Measurements from ENCODE around the gene HOXB2.
A peak's percentile ranks its signal among the peaks of the same experiment; 100 is the strongest.

Gene HOXB2

GRCh38 chr17:48545022-48545375, at the start of gene HOXB2:
TSS of gene HOXB2 (minus strand) at chr17:48545109. CDS start at chr17:48544911, 198 bp downstream.
- no peaks in the 10 kb centered on the region for H3K36me3 ChIP-seq
- peak within 1 kb of the TSS in 2 of 11 experiments; percentile 44 to 56; a peak in 4 of 22 replicates for H3K4me2 ChIP-seq
- H3K27ac ChIP-seq = no peak within 1 kb of the TSS
- H4K20me1 ChIP-seq = peaks cover 0 to 84% (median 55%) of the 10 kb centered on the region in 11 experiments; a peak in 18 of 22 replicates
- H3K4me1 ChIP-seq = peaks cover 0 to 8% (median 0%) of the 10 kb centered on the region in 10 experiments; a peak in 4 of 20 replicates
- H3K4me3 ChIP-seq = peak within 1 kb of the TSS in 1 of 10 experiments; percentile 23; a peak in 1 of 20 replicates
- TF ChIP-seq Cebpa-rat (IDR thresholded peaks at IDR 0.05) = no peak
- H3K27me3 ChIP-seq = peaks cover 100% of the 10 kb centered on the region in 11 experiments
- H3K9me3 ChIP-seq (replicated peaks in 1 of 11) = peaks cover 0 to 12% (median 9%) of the 10 kb centered on the region in 11 experiments; a peak in 10 of 22 replicates
- H3K9ac ChIP-seq = no peak within 1 kb of the TSS

DNA sequence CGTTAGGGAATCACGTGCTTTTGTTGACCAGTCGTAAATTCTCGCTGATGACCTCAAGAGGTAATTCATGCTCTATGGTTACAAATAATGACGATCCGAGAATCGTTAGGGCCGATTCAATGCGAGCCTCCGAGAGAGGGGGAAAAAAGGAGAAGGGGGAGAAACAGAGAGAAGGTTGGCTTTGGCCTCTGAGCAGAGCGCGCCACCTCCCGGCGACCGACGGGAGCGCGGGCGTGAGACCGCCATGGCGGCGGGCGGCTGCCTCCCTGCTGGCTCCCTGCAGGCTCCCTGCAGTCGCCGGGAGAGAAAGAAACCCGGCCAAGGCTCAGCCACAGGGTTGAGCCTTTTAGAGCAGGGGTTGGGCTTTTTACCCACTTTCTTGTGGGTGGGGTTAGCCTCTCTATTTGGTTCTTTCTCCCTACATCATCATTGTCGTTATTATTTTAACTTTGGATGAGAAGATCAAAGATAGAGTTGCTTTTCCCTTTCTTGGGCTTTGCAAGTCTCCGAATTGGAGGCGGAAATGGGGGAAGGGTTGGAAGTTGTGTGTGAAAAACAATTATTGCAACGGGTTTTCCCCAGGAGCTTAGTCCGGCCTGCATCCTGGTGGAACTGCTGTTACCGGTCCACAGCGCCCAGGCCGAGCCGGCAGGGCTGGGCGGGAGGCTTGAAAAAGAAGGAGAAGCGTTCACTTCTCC, 49.1 kb upstream of the HOXB2 start:
- no peak overlapping the region for H3K27ac ChIP-seq
- TF ChIP-seq Cebpa-rat (IDR thresholded peaks at IDR 0.05) = no peak
- no peak overlapping the region for H3K9ac ChIP-seq
- H3K4me1 ChIP-seq = peaks cover 0 to 6% (median 4%) of the 10 kb centered on the region in 10 experiments; a peak in 6 of 20 replicates
- peaks cover 98 to 100% (median 100%) of the 10 kb centered on the region in 11 experiments for H3K27me3 ChIP-seq
- no peaks in the 10 kb centered on the region for H3K36me3 ChIP-seq
- H3K9me3 ChIP-seq (replicated peaks in 1 of 11) = peaks cover 0 to 14% (median 9%) of the 10 kb centered on the region in 11 experiments; a peak in 13 of 22 replicates
- H4K20me1 ChIP-seq = peaks cover 0 to 96% (median 86%) of the 10 kb centered on the region in 11 experiments; a peak in 18 of 22 replicates
- no peak overlapping the region for H3K4me3 ChIP-seq
- peak overlapping the region in 2 of 11 experiments; percentile 88 to 97; a peak in 4 of 22 replicates for H3K4me2 ChIP-seq

DNA sequence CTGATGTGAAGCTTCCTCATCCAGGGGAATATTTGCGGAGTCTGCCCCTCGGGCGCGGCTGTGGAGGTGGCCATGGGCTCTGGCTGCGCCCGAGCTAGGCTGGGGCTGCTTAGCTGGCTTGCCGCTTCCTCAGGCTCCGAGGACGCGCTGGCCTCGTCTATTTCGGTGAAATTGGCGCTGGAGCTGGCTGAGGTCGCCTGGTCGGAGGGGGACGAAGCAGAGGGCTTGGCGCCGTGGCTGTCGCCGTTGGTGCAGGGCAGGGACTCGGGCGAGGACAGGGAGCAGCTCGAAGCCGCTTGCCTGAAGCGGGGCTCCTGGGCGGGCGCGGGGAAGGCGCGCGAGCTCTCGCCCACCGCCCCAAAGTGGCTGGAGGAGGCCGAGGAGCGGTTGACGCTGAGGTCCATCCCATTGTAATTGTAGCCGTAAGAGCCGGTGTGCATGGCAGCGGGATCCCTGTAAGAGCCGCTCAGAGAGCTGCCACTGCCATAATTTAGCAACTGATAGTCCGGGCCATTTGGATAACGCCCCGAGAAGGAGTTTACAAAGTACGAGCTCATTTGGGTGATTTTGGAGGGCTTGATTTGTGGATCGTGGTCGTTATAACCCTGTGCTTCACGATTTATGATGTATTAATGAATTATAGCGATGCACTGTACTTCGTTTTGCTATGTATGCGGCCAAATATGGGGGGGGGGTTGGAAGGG, 48.4 kb upstream of the HOXB2 start, which contains the start of gene HOXB5:
HOXB5 (minus strand) TSS at position 654 of the 704 bp plus-strand sequence; CDS start at position 557, 97 bp downstream.
- H3K27me3 ChIP-seq = peaks cover 98 to 100% (median 100%) of the 10 kb centered on the region in 11 experiments
- TF ChIP-seq Cebpa-rat (IDR thresholded peaks at IDR 0.05) = no peak
- peak within 1 kb of the TSS in 7 of 11 experiments; percentile 4 to 97 (median 38); a peak in 11 of 22 replicates for H3K4me2 ChIP-seq
- H3K9ac ChIP-seq = no peak within 1 kb of the TSS
- no peaks in the 10 kb centered on the region for H3K36me3 ChIP-seq
- peaks cover 0 to 8% (median 4%) of the 10 kb centered on the region in 10 experiments; a peak in 8 of 20 replicates for H3K4me1 ChIP-seq
- H3K27ac ChIP-seq = no peak within 1 kb of the TSS
- peaks cover 0 to 12% (median 9%) of the 10 kb centered on the region in 11 experiments; a peak in 13 of 22 replicates for H3K9me3 ChIP-seq (replicated peaks in 1 of 11)
- peaks cover 0 to 96% (median 87%) of the 10 kb centered on the region in 11 experiments; a peak in 18 of 22 replicates for H4K20me1 ChIP-seq
- H3K4me3 ChIP-seq = peak within 1 kb of the TSS in 4 of 10 experiments; percentile 8 to 44 (median 40); a peak in 6 of 20 replicates

GRCh38 chr17:48592577-48592976, 47.7 kb upstream of the HOXB2 start:
- Histone ChIP-seq H4K20me1 (peaks cover 0 to 96% (median 88%) of the 10 kb centered on the region in 11 experiments; a peak in 19 of 22 replicates), H3K36me3 (no peaks in the 10 kb centered on the region), H3K27ac (no peak overlapping the region), H3K27me3 (peaks cover 98 to 100% (median 100%) of the 10 kb centered on the region in 11 experiments), H3K4me1 (peaks cover 2 to 15% (median 8%) of the 10 kb centered on the region in 10 experiments; a peak in 16 of 20 replicates), H3K4me2 (peak overlapping the region in 2 of 11 experiments; percentile 88 to 97; a peak in 3 of 22 replicates), H3K9ac (no peak overlapping the region), H3K4me3 (no peak overlapping the region), H3K9me3 (replicated peaks in 1 of 11) (peaks cover 0 to 5% (median 2%) of the 10 kb centered on the region in 11 experiments; a peak in 11 of 22 replicates)
- no peak for TF ChIP-seq Cebpa-rat (IDR thresholded peaks at IDR 0.05)

DNA sequence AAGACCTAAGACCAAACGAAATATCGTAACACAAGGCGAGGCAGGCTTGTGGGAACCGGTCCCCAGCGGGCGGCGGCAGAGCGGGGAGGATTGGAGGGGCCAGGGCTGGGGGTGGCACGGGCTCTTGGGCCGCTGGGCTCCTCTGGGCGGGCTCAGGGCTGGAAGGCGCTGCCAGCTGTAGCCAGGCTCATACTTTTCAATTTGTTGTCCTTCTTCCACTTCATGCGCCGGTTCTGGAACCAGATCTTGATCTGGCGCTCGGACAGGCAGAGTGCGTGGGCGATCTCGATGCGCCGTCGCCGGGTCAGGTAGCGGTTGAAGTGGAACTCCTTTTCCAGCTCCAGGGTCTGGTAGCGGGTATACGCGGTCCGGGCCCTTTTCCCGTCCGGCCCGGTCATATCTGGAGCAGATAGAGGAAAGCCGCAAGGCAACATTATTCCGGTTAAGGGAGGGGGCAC, 47.2 kb upstream of the HOXB2 start:
- Histone ChIP-seq H3K4me1 (peaks cover 5 to 20% (median 12%) of the 10 kb centered on the region in 10 experiments; a peak in 16 of 20 replicates), H3K27me3 (peaks cover 98 to 100% (median 100%) of the 10 kb centered on the region in 11 experiments), H4K20me1 (peaks cover 0 to 96% (median 87%) of the 10 kb centered on the region in 11 experiments; a peak in 19 of 22 replicates), H3K36me3 (no peaks in the 10 kb centered on the region), H3K4me3 (no peak overlapping the region), H3K4me2 (no peak overlapping the region), H3K9ac (no peak overlapping the region), H3K9me3 (replicated peaks in 1 of 11) (no peaks in the 10 kb centered on the region), H3K27ac (no peak overlapping the region)
- no peak for TF ChIP-seq Cebpa-rat (IDR thresholded peaks at IDR 0.05)

- no peaks in the 10 kb centered on the region for H3K36me3 ChIP-seq
- no peak overlapping the region for H3K9ac ChIP-seq
- no peaks in the 10 kb centered on the region for H3K9me3 ChIP-seq (replicated peaks in 1 of 11)
- peaks cover 0 to 96% (median 87%) of the 10 kb centered on the region in 11 experiments; a peak in 19 of 22 replicates for H4K20me1 ChIP-seq
- TF ChIP-seq Cebpa-rat (IDR thresholded peaks at IDR 0.05) = no peak
- H3K4me2 ChIP-seq = no peak overlapping the region
- no peak overlapping the region for H3K4me3 ChIP-seq
- no peak overlapping the region for H3K27ac ChIP-seq
- H3K4me1 ChIP-seq = peaks cover 5 to 26% (median 14%) of the 10 kb centered on the region in 10 experiments; a peak in 17 of 20 replicates
- peaks cover 98 to 100% (median 100%) of the 10 kb centered on the region in 11 experiments for H3K27me3 ChIP-seq
Observed at GRCh38 chr17:48591255-48592056, 46.5 kb upstream of the HOXB2 start.

DNA sequence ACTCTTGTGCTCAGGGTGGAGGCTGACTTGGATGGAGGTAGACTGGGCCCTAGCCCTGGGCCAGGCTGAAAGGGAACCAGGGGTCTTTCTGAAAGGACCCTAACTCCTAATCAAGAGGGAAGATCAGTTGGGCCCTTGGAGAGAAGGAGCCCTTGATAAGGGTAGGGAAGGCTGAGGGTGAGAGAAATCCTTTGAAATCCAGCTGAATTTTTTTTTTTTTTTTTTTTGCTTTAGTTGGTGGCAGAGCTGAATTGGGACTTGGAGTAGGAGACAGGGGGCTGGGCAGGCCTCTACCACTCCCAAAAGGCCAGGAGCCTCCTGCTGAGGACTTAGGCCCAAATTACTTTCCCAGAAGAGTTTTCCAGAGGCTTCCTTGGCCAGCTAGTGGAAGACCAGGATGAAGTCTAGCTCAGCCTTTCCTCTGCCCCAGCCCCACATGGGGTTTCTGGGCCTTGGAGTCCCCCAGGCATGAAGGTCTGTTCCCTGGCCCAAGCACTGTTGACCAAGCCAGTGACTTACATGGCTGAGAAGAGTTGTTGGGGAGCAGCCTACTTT, 45.8 kb upstream of the HOXB2 start:
- no peaks in the 10 kb centered on the region for H3K9me3 ChIP-seq (replicated peaks in 1 of 11)
- H3K27ac ChIP-seq = no peak overlapping the region
- no peak overlapping the region for H3K4me3 ChIP-seq
- H3K36me3 ChIP-seq = no peaks in the 10 kb centered on the region
- no peak overlapping the region for H3K9ac ChIP-seq
- peaks cover 0 to 96% (median 89%) of the 10 kb centered on the region in 11 experiments; a peak in 19 of 22 replicates for H4K20me1 ChIP-seq
- H3K4me1 ChIP-seq = peaks cover 9 to 34% (median 20%) of the 10 kb centered on the region in 10 experiments; a peak in 18 of 20 replicates
- no peak for TF ChIP-seq Cebpa-rat (IDR thresholded peaks at IDR 0.05)
- peaks cover 98 to 100% (median 100%) of the 10 kb centered on the region in 11 experiments for H3K27me3 ChIP-seq
- H3K4me2 ChIP-seq = no peak overlapping the region

Measured in BLaER1 treated with 17β-estradiol and CSF1 and Interleukin-3, amounts not matched to agents 10 nM and 100 nM (cell line).